Occipital lobe (tissue), 2 donors: ENCODE results near the gene CCDC88C. TPM values are rescaled to one million over a fixed set of nuclear protein-coding genes. Genes with fewer than 3 reads are reported as not detected.

Experiments used
- DNase-seq: peaks from one replicate; lab custom pipeline; 2025; lab: John Stamatoyannopoulos, UW
- total RNA-seq: library from RNA; depleted of rRNA; stranded (reverse); fragments of >200 nt; gene quantifications from one replicate; pipeline ENCODE4 v1.2.3, GENCODE V29; 2014

CCDC88C gene
- total RNA-seq, 1 donor from 2014 or later, result 14.3 TPM

DNA sequence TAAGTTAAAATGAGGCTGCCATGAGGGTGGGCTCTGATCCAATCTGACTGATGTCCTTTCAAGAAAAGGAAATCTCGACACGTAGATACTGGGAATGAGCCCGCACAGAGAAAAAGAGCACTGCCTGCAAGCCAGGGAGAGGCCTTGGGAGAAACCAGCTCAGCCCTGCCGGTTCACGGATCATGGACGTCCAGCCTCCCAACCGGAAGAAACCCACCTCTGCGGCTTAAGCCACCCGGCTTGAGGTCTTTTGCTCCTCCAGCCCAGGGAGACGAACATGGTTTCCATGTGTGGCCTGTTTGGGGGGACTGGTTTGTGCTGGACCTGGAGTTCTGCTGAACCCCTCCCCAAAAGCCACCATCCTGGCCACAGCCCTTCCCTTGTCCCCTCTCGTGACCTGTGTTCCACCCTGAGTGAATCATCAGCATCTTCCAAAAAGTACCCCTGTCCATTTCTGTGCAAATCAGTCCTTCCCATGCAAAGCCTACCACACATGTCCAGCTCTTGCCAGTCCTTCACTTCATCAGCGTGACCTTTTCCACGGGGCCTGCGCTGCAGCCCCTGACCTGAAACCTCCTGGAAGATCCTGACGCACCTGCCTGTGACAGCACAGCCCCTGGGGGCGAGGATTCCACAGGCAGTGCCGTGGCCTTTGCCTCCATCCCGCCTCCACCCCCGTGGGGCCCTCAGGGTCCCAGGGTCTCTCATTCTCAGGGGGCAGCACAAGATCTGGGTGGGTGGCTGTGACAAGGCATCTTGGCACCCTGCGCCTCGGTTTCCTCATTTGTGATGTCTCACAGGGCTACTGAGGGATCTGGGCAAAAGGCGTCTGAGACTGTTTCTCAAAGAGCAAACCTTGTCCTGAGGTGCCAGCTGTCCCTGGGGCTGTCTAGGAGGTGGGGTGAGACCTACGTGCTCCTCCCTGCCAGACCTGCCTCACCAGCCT, 121.5 kb downstream of the CCDC88C start:
- no peak for DNase-seq

GRCh38 chr14:91295276-91295845, 122.3 kb downstream of the CCDC88C start:
- DNase-seq, result no peak

DNA sequence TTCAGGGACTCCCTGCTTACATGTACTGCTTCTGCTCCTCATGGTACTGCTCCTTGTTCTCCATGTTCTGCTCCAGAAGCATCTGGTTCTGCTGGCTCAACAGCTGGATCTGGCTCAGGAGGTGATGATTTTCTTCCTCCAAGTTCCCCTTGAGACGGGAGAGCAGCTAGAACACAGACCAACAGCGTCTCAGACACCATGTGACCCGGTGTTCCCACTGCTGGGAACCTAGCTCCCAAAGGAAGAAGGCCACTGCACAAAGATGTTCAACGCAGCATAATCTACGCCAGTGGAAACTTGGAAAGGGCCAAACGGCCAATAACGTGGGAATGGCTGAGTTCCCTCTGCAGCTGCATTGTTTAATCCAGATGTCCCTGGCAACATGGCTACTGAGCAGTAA, 123.5 kb downstream of the CCDC88C start:
- DNase-seq, result no peak

- DNase-seq, result no peak
These were observed 124.3 kb downstream of the CCDC88C start for GRCh38 chr14:91293281-91293680.

DNA sequence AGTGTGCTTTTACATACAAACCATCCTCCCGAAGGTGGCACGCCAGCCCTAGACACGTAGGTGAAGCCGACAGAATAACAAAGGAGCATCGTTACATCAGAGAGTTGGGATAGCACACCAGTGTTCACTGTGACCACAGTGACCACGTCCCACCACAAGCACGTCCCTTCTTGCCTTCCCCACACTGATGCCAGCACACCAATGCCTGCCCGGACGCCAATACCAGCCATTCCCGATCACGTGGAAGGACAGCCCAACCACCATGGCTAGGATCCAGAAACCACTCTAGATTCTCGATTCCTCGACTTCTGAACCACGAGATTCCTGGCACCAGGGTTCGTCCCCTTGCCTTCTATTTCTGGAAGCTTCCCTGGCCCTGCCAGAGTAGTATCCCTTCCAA, 125.1 kb downstream of the CCDC88C start:
- DNase-seq, result no peak

GRCh38 chr14:91291786-91292405, 125.7 kb downstream of the CCDC88C start:
- no peak for DNase-seq

DNA sequence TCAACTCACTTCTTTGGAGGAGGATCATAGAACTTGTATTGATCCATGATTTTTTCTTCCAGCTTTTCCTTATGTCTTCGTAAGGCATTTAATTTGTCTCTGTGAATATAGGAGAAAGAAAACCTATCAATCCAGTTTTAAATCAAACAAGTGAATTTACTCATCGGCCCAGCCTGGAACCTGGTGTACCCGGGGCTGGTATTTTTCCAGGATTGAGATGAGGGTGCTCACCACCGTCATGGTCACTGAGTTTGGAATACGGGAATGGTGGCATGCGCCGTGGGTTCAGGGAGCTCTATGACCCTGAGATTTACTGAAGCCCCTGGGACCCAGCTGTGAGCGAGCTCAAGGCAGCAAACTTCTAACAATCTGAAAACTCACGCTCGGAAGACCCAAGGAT, 126.6 kb downstream of the CCDC88C start:
- no peak for DNase-seq

DNA sequence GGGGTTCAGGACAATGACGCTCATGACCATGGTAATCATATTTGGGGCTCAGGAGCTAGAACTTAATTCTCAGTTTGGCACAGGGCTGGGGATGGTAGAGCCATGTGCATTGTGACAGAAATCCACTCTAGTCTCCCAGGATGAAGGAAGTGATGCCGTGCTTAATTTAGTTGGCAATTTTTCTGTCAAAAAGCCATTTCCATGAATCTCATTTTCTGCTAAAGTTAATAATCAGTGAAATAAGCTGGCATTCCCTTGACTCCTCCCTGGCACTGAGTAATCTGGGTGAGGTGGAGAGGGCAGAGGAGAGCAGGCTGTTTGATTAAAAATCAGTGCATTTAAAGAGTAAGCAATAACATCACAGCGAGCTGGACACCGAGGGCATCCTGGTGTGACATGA, 128.2 kb downstream of the CCDC88C start:
- no peak for DNase-seq

DNA sequence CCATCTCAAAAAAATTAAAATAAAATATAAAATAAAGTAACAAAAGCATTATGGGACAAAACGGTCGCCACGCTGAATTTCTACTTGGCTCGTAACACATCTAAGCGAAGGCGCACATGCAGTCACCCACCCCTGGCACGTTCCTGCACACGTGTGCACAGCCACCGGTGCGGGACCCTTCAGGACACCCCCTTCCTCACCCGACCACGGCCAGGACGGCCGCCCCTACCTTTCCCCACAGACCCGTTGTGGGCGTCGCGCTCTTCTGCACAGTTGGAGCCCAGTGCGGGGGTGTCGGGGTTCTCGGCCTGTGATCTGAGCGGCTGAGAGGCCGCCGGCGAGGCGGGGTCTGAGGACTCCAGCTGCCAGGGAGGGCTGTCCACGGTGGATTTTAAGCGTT, 128.7 kb downstream of the CCDC88C start:
- no peak for DNase-seq

DNA sequence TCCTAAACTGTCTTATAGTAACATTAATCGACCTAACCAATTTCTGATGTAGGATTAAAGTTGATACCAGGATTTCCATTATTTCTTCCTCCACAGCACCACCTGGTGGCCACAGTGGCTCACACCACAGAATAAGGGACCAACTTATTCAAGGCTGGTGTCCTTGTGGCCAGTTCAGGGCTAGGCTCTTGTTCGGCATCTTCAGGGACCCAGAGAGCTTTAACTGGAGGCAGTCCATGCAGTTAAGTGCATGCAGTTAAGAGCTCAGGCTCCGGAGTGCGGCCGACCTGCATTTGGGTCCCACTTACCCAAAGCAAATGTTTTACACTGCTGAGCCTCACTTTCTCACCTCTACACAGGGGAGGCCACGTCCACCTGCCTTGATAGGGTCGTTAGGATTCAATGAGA, 131.1 kb downstream of the CCDC88C start:
- peak; percentile 35 for DNase-seq

- DNase-seq, result no peak
These were observed 132.7 kb downstream of the CCDC88C start for GRCh38 chr14:91284791-91285548.

DNA sequence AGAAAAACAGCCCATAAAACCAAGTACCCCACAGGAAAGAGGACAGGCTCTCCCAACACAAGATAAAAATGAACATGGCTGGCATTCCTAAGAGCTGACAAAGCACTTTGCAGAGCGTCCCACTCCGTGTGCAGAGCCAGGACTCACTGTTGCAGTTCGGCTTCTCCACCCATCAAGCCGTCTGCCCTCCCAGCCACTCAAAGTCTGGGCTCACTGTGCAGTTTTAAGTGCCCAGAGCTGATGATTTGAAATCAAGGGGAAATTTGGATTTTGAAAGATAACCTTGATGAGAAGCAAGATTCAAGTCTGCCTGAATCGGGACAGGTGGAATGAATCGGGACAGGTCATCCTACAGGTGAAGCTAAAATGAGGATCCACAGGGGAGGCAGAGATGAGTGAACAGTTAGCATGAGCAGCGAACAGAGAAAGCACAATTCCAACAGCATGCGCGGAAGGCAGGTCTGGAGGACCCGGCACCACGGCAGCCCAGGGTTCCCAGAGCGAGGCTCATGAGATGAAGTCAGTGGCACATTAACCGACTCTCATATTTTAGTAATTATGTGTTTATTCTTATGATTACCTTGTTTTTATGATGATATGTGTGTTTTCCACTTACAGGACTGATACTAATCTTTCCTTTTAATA, 133.4 kb downstream of the CCDC88C start:
- no peak for DNase-seq

DNA sequence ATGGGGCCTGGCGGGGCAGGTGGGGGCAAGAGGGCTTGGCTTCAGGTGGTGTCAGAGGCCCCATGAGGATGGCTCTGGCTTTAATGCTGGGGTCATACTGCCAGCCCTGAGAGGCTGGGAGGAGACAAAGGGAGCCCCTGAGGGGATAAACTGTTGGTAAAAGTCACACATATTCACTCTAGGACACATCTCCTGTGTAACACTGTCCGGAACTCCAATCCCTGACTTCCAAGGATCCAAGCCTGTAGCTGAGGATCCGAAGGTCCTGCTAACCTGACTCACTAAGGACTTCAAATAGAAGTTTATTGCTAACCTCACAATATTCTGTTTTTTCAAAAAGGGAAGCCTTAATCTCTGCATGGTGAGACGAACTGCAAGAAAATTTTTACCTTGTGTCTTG, 134.0 kb downstream of the CCDC88C start:
- no peak for DNase-seq

DNA sequence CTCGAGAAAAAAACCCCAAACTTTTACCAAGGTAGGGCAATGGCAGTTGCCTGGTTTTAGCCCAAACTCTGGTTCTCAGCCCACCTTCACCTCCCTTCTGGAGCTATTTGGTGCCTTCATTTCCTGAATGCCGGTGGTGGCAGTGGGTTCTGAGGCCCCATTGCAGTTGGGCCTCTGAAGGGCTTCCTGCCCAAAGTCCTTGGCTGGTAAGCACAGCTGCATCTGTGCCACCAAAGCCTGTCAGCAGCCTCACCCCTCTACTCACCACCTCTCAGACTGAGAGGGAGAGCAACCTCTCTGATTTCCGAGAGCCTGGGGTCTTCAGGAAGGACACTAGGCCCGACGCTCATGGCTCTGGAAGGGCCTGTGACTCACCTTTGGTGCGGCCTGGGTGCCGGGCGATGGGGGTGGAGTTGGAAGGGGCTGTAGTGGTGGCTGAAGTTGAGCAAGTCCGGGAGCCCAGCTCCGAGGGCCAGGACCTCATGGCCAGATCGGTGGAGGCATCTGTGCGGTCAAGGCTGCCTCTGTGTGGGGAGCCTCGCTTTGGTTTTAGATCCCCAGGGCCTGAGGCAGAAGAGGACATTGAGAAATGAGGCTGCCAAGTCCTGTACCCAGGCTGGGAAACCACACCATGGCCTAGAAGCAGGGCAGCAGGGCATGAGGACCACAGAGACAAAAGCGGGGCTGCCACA, 134.5 kb downstream of the CCDC88C start:
- DNase-seq, result no peak

DNA sequence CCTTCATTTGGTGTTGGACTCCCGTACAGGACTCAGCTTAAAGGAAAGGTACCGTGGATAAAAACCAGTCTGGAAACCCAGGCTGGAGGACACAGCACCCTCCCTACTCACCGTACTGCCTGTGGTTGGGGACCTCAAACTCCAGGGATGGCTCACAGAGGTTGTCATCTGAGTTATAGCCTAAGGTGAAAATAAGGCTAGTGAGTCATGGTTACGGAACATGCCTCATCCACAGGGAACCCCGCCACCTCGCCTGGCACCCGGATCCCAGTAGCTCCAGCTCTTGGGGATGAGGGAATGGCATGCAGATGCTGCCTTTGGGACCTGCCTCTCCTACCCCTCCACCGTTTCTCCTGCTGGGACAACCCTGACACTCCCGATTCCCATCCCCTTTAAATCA, 136.3 kb downstream of the CCDC88C start:
- no peak for DNase-seq

- no peak for DNase-seq
These were observed 137.5 kb downstream of the CCDC88C start for GRCh38 chr14:91280129-91280528.

DNA sequence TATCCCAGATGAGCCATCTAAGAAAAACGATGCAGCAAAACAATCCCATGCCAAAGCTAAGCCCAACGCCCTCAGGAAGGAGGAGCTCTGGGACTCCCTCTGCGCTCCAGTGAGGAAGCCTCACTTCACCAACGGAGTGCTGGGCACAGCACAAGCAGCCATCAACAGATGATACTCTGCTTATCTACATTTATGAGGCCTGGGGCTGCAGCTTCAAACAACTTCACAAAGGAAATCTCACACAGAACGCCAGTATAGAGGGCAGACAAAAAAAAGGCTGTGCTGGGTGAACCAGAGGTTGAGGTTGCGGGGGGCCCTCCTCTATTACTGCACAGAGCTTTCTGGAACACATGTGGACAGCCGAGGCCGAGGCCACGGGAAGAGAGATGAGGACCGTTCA, 138.3 kb downstream of the CCDC88C start:
- no peak for DNase-seq

DNA sequence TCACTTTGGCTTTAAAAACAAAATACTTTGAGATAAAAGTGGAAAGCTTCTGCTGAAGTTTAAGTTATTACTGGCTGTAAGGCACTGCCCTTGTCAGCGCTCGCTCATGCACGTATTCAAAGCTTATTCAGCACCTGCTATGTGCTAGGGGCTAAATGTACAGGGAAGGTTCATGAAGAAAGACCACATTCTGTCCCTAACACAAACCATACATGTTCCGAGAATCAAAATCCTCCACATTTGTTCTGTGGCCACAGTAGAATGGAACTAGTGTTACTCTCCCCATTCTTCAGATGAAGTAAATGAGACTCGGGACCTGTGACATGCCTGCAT, 139.3 kb downstream of the CCDC88C start:
- DNase-seq, result no peak

DNA sequence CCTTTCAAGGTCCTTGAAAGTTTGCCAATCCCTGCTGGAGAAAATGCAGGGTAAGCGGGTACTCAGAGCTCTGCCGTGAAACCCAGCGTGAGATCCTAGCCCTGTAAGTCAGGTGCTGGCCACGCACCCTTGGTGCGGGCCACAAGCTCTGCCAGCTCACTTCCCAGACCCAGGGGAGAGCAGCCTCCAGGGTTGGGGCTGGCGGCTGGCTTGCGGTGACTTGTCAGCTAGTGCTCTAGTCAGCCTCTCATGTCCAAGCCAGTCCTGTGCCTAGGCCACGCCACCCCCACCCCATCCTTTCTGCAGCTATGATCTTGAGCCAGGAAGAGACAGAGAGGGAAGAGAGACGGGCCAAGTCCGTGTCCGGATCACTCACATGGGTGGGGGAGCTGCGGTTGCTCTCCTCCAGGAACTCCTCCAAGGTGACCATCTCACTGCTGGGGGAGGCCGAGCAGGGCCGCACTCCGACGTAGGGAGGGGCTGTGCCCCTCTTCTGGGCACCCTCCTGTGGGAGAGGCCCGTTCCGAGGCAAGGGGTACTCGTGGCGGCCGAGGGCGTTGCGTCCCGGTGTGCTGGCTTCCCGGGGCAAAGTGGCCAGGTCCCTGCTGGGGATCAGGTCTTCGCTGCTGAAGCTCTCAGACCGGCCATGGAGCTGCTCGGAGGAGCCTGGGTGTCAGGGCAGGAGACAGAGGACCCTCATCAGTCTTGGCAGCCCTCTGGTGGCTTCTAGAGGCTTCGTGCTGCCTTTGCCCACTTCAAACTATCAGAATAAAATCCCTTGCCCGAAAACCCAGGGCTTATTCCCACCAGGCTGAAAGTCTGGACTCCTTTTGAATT, 139.9 kb downstream of the CCDC88C start:
- DNase-seq, result no peak

GRCh38 chr14:91274796-91275195, 142.8 kb downstream of the CCDC88C start:
- no peak for DNase-seq
